Amygdala (tissue), 56 donors: ENCODE results near the gene KIAA1614.
"Not testable (repeated sequence)": the region's sequence is repeated elsewhere in the genome, so short reads cannot be mapped to it uniquely, and the experiment has no call there.

ENCODE experiments used
- DNase-seq, 56 donors: peaks; one replicate each; lab custom pipeline; 2025; lab: John Stamatoyannopoulos, UW

Gene KIAA1614

DNA sequence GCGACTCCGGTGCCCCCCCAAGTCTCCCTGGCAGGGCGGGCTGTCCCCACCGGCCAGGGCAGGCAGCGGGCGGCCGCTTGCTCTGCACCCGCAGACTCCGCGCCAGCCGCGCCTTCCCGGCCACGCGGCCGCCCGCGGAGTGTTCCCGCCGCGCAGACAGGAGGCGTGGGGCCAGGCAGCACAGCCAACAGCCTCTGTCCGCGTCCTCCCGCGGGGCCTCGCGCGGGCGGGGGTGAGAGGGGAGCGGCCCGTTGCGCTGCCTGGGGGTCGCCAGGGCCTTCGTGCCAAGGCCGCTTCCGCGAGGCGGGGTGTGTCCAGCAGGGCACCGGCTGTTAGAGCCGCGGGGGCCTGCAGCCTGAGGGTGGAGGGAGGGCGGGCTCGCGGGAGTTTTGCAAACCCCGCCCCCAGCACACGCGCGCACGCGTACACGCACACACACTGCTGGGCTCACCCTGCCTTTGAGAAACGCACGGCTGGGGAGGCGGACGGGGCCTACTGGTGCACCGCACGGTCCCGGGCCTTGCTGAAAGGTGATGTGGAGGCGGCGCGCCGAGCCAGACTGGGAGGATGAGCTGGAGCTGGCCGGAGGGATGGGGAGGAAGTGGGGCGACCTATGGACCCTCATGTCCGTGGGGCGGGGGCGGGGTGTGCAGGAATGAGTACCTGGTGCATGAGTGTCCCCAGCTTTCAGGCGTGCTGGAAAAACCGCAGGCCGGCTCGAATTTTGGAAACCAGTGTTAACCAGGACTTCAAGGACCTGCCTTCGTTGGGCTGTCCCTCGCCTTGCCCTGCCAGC is 41.5 kb downstream of the KIAA1614 start:
- DNase-seq: peak in 43 of 56 donors; percentile 13 to 82 (median 64)

DNA sequence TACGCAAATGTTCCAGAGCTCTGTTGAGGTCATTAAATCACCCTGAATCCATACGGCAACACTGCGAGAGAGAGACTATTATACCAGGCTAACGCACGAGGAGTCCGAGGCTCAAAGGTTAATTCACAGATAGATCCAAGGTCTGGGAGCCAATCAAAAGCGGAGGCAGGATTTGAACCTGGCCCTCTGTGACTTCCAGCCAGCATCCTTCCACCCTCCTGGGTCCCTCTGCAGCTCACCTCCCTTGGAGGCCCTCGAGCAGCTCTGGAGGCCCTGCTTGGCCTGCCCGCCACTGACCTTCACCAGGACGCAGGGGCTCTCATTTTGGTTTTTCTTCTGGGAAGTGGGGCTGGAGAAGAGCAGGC is 42.1 kb downstream of the KIAA1614 start:
- DNase-seq: no peak

DNA sequence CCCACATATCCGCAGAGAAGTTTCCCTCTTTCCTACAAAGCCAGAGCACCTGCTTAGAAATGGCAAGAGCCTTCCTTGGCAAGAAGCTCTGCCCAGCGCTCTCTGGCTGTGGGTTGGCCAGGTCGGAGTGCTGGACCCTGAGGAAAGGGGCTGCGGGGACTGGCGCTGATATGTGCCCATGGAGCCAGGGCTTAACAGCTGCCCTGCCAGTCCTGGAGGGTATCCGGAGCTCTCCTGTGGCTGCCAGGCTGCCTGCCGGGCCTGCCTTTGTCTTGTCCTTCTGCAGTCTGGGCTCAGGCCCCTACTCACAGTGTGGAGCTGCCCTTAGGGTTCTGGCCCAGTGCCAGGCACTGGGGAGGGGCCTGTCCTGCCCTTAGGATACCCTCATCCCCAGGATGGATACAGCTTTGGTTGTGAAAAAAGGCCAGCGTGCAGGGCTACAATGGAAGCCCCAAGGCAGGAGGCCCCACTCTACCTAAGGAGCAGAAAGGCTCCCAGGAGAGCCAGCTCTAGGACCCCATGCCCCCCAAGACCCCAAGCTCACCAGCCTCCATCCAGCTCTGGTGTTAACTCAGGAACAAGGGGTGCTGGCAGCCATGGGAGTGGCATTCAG is 43.4 kb downstream of the KIAA1614 start:
- DNase-seq: peak in 10 of 56 donors; percentile 16 to 54 (median 40)

DNA sequence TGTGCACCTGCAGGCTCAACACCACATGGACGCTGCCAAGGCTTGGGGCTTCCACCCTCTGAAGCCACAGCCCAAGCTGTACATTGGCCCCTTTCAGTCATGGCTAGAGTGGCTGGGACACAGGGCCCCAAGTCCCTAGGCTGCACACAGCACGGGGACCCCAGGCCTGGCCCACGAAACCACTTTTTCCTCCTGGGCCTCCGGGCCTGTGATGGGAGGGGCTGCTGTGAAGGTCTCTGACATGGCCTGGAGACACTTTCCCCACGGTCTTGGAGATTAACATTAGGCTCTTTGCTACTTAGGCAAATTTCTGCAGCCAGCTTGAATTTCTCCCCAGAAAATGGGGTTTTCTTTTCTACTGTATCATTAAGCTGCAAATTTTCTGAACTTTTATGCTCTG is 46.9 kb downstream of the KIAA1614 start:
- not testable (repeated sequence) for DNase-seq

DNA sequence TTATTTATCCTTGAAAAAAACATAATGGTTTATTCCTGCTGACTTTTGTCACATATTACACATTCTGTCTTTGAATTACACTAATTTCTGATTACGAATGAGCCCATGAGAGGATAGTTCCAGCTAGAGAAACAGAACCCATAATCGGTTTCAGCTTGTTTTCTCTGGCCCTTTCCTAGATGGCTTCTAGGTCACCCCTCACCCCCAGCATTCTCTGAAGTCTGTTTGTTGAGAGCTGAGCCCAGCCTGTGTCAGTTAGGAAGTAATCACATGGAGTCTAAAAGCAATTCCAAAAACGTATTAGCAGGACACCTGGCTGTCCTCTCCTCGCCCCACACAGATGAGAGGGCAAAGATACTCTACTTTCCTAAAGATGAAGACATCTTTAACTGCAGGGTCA is 48.9 kb downstream of the KIAA1614 start:
- DNase-seq: no peak

DNA sequence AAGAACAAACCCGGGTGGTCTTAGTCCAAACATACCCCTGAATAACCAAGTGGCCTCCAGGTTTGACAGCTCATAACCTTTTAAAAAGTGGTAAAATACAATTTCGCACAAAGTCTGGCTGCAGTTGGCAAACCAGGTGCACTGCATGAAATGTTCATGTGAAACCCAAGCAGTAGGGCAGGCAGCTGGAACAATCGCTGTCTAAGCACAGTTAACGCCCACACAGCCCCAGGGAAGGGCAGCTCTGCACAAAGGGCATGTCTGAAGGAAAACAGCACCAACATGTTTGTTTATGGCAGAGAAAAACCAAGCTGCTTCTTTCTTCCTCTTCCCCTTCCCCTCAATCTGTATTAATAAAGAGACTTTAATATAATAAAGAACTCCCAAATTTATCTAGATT is 49.5 kb downstream of the KIAA1614 start:
- peak in 1 of 56 donors; percentile 20 for DNase-seq

DNA sequence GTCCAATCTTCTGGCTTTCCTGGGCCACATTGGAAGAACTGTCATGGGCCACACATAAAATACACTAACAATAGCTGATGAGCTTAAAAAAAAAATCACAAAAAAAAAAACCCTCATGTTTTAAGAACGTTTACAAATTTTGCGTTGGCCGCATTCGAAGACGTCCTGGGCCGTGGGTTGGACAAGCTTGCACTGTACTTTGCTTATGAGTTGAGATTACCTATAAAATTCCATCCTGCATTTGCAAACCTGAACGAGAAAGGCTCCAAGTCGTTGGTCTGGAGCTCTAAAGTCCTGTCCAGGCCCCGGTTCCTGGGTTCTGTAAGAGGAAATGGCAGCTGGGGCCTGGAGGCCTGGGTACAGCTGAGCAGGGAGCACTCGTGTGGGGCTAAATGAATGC is 51.4 kb downstream of the KIAA1614 start:
- DNase-seq: no peak

DNA sequence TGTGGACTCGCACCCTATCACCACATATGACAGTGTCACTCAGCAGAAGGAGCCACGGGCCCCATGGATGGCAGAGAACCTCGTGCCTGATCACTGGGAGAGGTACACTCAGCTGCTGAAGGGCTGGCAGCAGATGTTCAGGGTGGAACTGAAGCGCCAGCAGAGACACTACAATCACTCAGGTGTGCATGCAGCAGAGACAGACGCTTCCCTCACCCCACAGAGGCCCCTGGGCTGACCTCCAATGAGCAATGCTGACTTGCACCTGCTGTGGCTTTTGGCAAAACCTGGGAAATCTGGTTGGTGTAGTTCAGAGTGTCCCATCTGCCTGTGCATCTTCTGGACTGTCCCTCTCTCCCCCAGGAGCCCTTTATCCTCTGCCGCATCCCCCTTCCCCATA is 51.9 kb downstream of the KIAA1614 start:
- DNase-seq: no peak

DNA sequence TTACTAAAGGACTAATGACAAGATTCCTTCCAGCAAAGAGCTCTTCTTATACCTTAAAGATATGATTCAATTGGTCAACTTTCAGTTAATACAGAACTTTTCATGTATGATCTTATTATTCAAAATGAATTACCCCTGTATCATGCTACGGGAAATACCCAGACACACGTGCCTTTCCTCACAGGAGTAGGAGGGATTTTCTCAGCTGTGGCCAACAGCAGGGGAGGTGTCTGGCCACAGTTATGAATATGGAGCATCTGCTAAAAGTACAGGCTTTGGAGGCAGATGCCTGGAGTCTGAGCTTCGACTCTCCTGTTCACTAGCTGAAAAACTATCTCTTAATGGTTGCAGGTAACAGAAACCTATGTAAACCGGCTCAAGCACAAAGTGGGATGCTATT is 53.6 kb downstream of the KIAA1614 start:
- DNase-seq: no peak

DNA sequence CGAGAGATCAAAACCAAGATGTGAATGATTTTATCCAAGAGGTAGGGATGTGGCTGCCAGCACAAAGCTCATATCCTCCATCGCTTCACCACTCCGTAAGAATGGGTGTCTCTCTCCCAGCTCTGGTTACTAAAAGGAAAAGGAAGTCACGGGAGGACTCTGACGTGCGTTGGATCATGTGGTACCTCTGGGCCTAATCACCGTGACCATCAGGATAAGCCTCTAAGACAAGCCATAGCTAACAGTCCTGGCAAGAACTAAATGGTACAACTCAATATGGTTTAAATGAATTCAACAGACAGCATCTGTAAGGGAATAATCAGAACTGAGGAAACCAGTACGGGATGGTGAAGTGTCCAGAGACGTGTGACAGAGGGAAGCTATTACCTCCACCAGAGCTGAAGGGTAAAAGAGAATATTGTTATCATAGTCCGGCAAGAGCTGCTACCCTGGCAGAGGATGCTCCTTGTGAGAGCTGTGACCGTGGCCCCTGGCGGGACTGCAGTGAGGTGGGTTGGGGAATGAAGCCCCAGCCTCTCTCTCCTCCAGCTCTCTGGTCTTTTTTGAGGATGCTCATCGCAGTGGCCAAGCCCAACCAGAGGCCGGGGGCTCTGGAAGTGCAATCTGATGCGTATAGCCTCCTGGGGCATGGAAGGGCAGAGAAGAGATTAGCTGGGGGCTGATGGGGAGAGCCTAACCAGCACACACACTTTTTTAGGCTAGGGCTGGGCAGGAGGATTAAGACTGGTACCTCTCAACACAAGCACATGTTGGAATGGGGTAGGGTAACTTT is 54.2 kb downstream of the KIAA1614 start:
- no peak for DNase-seq

DNA sequence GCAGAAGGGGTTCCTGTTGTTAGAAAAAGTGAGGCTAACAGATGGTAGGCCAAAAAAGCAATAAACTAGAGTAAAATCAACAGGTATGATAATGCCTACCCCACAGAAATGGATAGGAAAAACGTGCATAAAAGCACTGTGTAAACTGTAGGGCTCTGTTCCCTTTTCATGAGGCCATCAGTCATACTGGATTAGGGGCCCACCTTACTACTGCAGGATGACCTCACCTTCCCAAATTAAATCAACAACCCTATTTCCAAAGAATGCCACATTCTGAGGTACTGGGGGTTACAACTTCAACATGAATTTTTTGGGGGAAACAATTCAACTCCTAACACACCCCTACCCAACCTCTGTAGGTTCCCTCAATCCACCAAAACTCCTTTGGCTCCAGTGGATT is 54.9 kb downstream of the KIAA1614 start:
- no peak for DNase-seq

DNA sequence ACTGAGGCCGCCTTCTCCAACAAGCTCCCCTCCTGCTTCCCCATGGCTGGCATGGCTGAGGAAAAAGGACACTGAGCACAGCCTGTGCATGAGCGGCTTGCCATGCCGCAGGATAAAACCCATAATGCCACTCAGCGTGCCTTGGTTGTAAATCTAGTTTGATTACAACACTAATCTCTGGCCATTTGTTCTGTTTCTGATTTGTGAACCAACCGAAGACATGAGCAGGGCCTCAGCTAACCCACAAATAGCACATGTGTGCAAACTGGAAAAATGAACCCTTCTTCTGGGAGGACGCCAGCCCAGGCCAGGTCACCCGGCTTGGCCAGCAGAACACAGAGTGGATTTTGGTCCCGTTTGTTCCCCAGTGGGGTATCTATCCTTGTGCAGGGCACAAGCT is 56.1 kb downstream of the KIAA1614 start:
- not testable (repeated sequence) for DNase-seq

DNA sequence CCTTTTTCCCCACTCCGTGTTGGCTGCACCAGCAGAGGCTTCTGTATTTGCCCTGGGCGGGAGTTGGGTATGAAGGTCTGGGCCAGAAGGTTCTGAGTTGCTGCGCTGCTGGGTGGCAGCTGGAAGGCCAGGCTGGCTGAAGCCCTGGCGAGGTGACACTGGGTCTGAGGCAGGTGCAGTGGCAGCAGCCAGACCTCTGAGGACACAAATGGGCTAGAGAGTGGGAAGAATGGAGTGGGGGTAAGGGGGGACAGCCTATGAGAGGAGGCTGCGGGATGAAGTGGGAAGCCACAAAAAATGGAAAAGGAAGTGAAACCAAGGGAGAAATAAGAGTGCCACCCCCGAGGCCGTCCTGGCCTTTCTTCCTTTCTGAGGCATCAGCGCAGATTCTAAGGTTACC is 56.7 kb downstream of the KIAA1614 start:
- no peak for DNase-seq

DNA sequence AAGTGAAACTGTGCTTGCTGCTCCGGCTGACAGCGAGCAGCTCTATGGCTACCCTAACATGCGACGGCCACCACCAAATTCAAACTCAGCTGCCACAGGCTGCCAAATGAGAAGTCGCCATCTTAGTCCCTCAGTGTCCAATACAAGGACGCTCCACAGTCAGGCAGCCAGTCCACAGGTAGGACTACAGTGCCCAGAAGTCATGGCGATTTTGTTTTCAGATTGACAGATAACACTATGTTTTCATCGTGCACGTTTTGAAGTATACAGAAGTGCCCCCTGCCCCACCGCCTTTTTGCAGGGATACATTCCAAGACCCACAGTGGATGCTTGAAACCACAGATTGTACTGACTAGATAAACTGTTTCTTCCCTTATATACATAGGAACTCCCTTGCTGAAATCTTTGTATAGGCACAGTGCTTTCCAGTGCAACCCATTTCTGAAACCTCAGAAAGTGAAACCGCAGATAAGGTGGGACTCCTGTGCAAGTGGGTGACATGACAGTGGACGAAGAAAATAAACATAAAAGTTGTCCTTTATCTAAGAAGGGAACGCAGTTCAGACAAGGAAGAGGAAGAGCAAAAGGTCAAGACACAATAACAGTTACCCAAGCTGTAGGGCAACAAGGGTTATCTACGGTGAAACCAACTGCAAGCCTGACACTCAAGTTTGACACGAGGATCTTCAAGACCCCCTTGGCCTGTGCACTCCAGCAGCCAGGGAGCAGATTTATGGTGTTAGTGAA is 57.8 kb downstream of the KIAA1614 start:
- DNase-seq: no peak

DNA sequence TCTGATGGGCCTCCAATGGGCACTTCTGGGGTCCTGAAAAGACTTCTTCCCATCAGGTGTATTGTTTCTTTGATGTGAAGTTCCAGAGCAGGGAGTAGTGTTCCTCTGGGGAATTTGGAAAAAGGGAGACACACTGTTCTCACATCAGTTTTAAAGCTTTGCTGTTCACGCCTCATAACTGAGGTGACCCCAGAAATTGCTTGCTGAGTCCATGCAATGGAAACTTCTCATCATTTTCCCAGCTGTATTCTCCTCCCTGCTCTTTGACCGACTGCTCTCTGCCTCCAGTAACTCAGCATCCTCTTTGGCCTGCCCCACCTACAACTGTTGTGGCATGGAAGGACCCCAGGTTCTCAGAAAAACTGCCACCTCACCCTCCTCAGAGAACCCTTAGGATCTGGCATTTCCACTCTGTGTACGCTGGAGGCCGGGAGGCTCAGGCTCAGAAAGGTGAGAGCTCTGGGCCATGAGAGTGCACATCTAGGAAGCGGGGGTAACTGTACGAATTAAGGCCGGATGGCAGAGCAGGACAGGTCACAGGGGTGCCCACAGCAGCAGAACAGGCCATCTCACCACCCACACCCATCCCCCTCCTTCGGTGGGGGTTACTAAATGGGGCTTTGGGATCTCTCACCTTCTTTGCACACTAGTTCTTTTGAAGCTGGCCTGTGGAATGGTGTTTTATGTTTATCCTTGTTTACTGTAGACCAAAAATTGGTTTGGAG is 58.7 kb downstream of the KIAA1614 start:
- DNase-seq: no peak

DNA sequence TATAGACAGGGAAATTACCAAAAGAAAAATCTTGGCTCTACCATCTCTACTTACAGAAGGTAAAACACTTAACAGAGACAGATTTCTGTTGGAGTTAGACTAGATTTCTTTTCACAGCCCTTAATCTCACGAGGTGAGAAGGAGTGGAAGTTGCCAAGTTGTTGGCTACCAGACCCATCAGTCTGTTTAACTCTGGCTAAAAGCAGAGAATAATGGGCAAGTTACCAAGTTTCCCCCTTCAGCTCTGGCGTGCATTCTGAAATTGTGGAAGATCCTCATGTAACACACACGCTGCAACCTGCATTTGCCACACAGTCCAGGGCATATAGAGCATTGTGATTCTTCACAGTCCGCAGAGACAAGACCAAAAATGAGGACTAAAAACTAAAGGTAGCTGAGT is 60.7 kb downstream of the KIAA1614 start:
- no peak for DNase-seq

DNA sequence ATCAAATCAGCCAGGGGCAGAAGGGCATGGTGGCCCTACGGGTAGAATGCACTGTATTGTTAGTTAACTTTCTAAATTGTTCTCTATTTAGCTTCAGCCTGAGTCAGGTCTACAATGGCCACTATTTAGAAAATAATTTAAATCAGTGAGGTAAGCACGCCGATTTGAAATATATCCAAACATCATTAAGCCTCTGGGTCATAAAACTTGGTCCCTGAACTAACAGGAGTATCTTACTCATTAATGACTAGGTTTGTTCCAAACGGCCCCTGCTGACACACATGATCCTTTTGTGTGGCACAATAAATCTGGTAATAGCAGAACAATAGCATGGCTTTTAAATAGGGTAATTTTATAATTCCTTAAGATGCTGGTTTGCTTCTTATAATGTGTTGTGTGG is 61.5 kb downstream of the KIAA1614 start:
- DNase-seq: no peak

DNA sequence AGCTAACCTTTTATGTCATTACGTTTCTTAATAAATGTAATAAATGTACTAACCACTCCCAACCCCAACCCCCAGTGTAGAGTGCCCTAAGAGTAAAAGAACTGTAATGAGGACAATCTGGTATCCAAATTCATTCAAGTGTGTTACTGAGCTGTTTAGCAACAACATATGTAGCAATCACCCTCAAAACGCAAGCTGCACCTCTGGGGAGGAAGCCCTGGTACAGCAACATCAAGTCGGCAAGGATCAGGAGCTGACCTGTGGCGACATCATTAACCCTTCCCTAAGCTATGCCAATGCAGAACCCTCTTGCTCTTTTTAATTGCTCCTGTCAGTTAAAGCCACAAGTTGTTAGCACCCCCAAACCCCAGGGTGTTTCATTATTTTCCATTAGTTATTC is 62.9 kb downstream of the KIAA1614 start:
- DNase-seq: no peak

DNA sequence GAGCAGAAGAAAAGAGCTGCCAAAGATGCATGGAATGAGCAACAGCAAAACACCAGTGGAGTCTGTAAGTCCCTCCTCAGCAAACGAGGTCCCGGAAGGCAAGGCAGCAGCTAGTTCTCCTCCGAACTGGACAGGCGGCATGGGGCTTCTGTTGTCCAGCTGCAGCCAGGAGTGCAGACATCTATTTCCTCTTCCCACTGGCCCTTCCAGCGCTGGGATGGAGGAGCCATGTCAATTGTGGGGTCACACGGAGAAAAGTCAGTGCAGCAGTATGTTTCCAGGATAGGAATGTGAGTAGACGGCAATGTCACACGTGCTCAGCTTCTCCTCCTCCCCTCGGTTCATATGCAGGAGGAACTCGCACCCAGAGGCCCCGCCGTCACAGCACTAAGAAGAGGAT is 63.5 kb downstream of the KIAA1614 start:
- DNase-seq: no peak

DNA sequence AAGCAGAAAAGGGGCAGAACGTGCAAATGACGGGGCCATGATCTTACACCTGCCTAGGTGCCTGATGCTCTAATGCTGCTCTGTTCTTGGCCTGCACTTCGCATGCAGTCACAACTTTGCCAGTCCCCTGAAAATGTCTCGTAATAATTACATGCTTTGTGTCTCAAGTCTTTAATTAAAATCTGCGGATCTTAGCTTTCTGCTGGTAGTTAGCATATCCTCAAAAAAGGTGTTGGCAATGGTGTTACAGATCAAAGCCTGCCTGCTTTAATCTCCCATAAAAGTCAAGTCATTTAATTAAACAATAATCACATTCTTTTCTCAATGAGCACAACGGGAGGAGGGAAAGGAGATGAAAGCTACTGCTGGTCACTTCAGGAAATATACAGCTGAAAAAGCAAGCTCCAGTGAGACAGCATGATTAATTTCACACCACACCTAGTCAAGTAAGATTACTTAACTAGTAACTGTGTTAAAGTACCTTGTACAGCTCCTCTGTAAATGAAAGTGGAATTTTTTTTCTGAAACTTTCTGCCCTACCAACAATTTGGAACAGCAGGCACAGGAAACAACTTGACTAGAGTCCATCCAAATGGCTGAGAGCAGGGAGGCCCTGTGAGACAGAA is 64.1 kb downstream of the KIAA1614 start:
- DNase-seq: no peak
